Ovary (tissue), 9 donors: ENCODE data around the gene CEP131. TPM values are rescaled to one million over a fixed set of nuclear protein-coding genes. Genes with fewer than 3 reads are reported as not detected.

ENCODE experiments used
- DNase-seq, 5 donors: peaks; one replicate each; pipeline ENCODE4 v3.0.0-alpha.2; 2019 to 2020
- H3K27ac ChIP-seq, 2 donors: fragments of 200-600 bp; one replicate each; pipeline versions ENCODE4 v1.5.1 to v1.8.0; 2019 to 2022
- H3K27me3 ChIP-seq: fragments of 200-600 bp; one replicate; pipeline ENCODE4 v1.8.0; 2022
- H3K36me3 ChIP-seq: fragments of 200-600 bp; sonication (generic); one replicate; pipeline ENCODE4 v1.5.1; 2019
- H3K4me1 ChIP-seq: one replicate; pipeline ENCODE4 v1.8.1; 2013; ENCODE audit warnings: mild to moderate bottlenecking, moderate library complexity; ENCODE audit not compliant: insufficient read depth
- H3K4me3 ChIP-seq: fragments of 200-600 bp; sonication (generic); one replicate; pipeline ENCODE4 v1.5.1; 2017
- H3K9me3 ChIP-seq, 2 donors: fragments of 200-600 bp in 1 of 2; sonication (generic) in 1 of 2; one replicate each; pipeline versions ENCODE4 v1.5.1 to v1.8.1; 2013 to 2019; ENCODE audit warnings: mild to moderate bottlenecking in 1 of 2, moderate library complexity in 1 of 2
- EP300 ChIP-seq: sonication (generic); formaldehyde crosslinking; IDR thresholded peaks from one replicate; pipeline ENCODE4 v1.6.1; 2017; ENCODE audit warnings: antibody characterized with exemption
- POLR2A ChIP-seq: fragments of 450-650 bp; IDR thresholded peaks from one replicate; pipeline ENCODE4 v1.6.1; 2017; ENCODE audit warnings: antibody characterized with exemption, mild to moderate bottlenecking, moderate library complexity
- WGBS, 3 donors: extraction: QIAGEN DNeasy Blood & Tissue Kit in 1 of 3; methylation state at CpG; one replicate each; pipeline versions ENCODE4 v1.1.5 to v1.1.7; 2013 to 2017; 5-methylcytosine and 5-hydroxymethylcytosine counted together
- intact Hi-C, 4 donors: fragments of 100-400 bp; cut with DNase I; formaldehyde crosslinking; loops; one replicate each; pipeline versions ENCODE4 v1.11.0 to v1.15.1; 2022 to 2023
- polyA plus RNA-seq, 2 donors: library from polyadenylated mRNA; stranded (reverse); fragments of 200-250 nt in 1 of 2; fragments of 350-450 nt in 1 of 2; fragmentation: Illumina TruSeq in 1 of 2; extraction: RNeasy Lipid Tissue Mini Kit (QIAGEN cat#74804) in 1 of 2; gene quantifications; one replicate each; pipeline ENCODE4 v1.2.3, GENCODE V29; 2013 to 2014
- total RNA-seq, 7 donors: library from RNA; depleted of rRNA in 2 of 7; stranded (reverse); fragments of >200 nt in 2 of 7; fragmentation: NEBNext Ultra II Directional in 3 of 7; extraction: Animal tissue kit (Norgen Biotek cat#: 25700) in 3 of 7; gene quantifications; one replicate each; pipeline versions ENCODE4 v1.1.0 to v1.2.4, GENCODE V29; 2016 to 2023
- TF ChIP-seq, protein P1 (sequence below), 3 donors: fragments of 450-650 bp in 2 of 3; fragments of 200-600 bp in 1 of 3; IDR thresholded peaks; one replicate each; pipeline versions ENCODE4 v1.5.1 to v1.8.0; 2016 to 2022; ENCODE audit warnings: antibody characterized with exemption in 3 of 3, mild to moderate bottlenecking in 1 of 3
- donor health status: DM: no; HTN: no; CAD: no; lungs with moderate emphysema.
- donor health status: DM: no; HTN: no; CAD: no.
- donor health status: Bipolar disorder and iron deficiency.
- donor health status: DM: yes; HTN: yes; CAD: no.
- donor health status: DM: no; HTN: no; CAD: no.
- donor health status: DM: yes; HTN: yes; CAD: no.

Gene CEP131
- total and polyA plus RNA-seq, 9 donors = 0.22 to 10.7 (median 8.8) TPM

DNA sequence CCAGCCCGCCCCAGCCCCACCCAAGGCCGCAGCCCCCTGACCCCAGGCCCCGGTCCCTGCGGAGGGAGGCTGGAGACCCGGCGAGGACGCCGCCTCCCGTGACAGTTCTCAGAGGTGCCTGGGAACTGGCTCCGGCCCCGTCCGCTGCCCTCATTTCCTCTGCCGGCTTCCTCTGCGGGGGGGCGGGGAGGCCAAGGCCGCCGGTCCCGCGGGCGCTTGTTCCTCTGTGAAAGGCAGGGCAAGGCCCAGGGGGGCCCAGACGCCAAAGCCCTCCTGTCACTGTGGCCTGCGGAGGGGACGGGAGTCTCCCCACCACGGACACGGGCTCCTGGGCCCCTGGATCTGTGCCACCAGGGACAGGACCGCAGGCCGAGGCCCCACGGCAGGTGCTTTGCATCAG lies 62.5 kb downstream of the CEP131 start:
- no peaks in the 10 kb centered on the region for H3K9me3 ChIP-seq
- H3K27me3 ChIP-seq = no peaks in the 10 kb centered on the region
- no peak for TF ChIP-seq EP300
- TF ChIP-seq, protein P1, sequence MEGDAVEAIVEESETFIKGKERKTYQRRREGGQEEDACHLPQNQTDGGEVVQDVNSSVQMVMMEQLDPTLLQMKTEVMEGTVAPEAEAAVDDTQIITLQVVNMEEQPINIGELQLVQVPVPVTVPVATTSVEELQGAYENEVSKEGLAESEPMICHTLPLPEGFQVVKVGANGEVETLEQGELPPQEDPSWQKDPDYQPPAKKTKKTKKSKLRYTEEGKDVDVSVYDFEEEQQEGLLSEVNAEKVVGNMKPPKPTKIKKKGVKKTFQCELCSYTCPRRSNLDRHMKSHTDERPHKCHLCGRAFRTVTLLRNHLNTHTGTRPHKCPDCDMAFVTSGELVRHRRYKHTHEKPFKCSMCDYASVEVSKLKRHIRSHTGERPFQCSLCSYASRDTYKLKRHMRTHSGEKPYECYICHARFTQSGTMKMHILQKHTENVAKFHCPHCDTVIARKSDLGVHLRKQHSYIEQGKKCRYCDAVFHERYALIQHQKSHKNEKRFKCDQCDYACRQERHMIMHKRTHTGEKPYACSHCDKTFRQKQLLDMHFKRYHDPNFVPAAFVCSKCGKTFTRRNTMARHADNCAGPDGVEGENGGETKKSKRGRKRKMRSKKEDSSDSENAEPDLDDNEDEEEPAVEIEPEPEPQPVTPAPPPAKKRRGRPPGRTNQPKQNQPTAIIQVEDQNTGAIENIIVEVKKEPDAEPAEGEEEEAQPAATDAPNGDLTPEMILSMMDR (IDR thresholded peaks at IDR 0.05) = no peak
- no peak for TF ChIP-seq POLR2A
- no peaks in the 10 kb centered on the region for H3K36me3 ChIP-seq
- no peak overlapping the region for H3K27ac ChIP-seq
- peaks cover 5% of the 10 kb centered on the region for H3K4me1 ChIP-seq
- 5 to 6% (median 6%) methylated on average over 20 to 28 of the region's 28 CpGs for WGBS, 3 donors
- intact Hi-C loops = no loop called here
- H3K4me3 ChIP-seq = no peak overlapping the region
- peak in 4 of 5 donors; percentile 25 to 63 (median 47) for DNase-seq

DNA sequence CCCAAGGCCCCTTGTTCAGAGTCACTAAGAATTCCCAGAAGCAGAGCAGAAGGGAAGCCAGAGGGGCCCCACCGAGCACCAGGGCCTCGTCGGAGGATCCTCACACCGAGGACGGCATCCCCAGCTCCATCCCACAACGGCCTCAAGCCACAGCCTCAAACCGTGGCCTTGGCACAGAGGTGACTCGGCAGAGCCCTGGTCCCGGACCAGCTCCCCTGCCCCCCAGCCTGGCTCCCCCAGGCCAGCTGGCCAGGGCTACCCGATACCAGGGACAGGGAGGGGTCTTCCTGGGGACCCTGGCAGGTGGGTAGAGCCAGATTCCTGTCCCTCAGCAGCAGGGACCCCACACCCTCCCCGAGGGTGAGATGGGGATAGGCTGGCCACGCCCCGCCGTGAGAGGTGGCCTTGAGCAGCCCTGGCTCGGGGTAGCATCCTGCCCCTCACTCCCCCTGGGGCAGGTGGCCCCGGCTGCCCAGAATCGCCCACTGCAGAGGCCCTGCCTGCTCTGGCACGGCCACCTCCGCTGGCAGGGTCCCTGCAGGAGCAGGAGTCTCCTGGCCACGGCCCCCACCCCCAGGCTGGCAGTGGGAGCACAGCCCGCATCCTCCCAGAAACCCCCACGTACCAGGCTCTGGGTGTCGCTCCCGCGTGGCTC lies 63.0 kb downstream of the CEP131 start:
- 26 to 40% (median 40%) methylated on average over 21 to 25 of the region's 25 CpGs for WGBS, 3 donors
- H3K36me3 ChIP-seq = no peaks in the 10 kb centered on the region
- no peaks in the 10 kb centered on the region for H3K9me3 ChIP-seq
- intact Hi-C loops = no loop called here
- H3K27me3 ChIP-seq = no peaks in the 10 kb centered on the region
- no peak overlapping the region for H3K4me3 ChIP-seq
- no peak overlapping the region for H3K27ac ChIP-seq
- no peak for DNase-seq
- H3K4me1 ChIP-seq = peaks cover 5% of the 10 kb centered on the region
- TF ChIP-seq, protein P1 (IDR thresholded peaks at IDR 0.05) = no peak
- TF ChIP-seq EP300 (no peak), POLR2A (no peak)

DNA sequence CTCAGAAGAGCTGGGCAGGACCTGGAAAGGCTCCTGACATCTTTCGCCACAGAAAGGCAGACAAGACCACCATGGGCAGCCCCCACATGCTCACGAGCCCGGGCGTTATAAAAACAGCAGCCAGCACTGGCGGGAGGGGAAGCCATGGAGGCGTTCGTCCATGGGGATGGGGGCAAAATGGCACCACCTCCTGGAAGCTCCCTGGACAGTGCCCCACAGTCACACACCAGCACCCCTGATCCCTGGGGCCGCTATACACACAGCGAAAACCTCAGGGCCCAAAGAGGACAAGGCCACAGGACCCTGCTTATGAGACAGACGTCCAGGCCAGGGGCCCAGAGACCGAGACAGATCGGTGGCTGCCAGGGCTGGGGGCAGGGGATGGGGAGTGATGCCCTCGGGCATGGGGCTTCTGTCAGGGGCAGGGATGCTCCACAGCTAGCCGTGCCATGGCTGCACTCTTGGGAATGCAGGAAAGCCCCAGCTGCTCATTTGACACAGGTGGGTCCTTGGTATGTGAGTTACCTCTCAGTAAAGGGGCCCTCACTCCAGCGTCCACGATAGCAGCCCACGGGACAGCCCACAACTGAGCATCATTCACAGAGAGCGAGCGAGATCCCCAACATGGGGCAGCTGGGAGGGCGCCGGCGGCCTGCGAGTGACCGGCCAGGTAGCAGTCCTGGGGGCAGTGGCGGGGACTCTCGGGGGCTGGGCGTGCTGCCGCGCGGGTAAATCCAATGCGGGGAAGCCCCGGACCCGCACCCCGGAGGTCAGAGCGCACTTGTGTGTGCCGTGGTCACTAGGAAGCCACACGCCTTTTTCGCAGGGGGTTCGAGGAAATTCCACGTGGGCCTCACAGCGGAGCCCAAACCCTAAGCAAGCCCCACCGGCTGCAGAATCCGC lies 63.8 kb downstream of the CEP131 start:
- intact Hi-C loops = no loop called here
- 88 to 93% (median 92%) methylated on average over 42 to 43 of the region's 43 CpGs for WGBS, 3 donors

More for the DNA sequence above, 63.8 kb downstream of the CEP131 start:
- H3K36me3 ChIP-seq = no peaks in the 10 kb centered on the region
- TF ChIP-seq POLR2A (no peak), EP300 (no peak)
- TF ChIP-seq, protein P1 (IDR thresholded peaks at IDR 0.05) = no peak
- H3K27me3 ChIP-seq = no peaks in the 10 kb centered on the region
- no peak overlapping the region for H3K27ac ChIP-seq
- no peak for DNase-seq
- H3K4me1 ChIP-seq = peaks cover 5% of the 10 kb centered on the region
- no peak overlapping the region for H3K4me3 ChIP-seq
- H3K9me3 ChIP-seq = no peaks in the 10 kb centered on the region
